Adipocyte (in vitro differentiated cells): Measurements from ENCODE around the gene INO80B.

Source experiments
- DNase-seq: peaks from one replicate; pipeline ENCODE4 v3.0.0-alpha.2; 2015; ENCODE audit warnings: low read depth
- H3K27me3 ChIP-seq: replicated peaks from 2 replicates; pipeline ENCODE4 v1.7.0; 2013; ENCODE audit warnings: mild to moderate bottlenecking, low read length, moderate library complexity; ENCODE audit not compliant: control insufficient read depth, insufficient read depth
- H3K36me3 ChIP-seq: 2 replicates; pipeline ENCODE4 v1.7.0; 2013; ENCODE audit warnings: low read length, mild to moderate bottlenecking, moderate library complexity; ENCODE audit not compliant: control insufficient read depth, insufficient read depth, severe bottlenecking
- H3K4me1 ChIP-seq: 2 replicates; pipeline ENCODE4 v1.7.0; 2013; ENCODE audit warnings: mild to moderate bottlenecking, low read length, moderate library complexity; ENCODE audit not compliant: control insufficient read depth, insufficient read depth
- H3K4me3 ChIP-seq: 2 replicates; pipeline ENCODE4 v1.7.0; 2013; ENCODE audit warnings: mild to moderate bottlenecking, low read length, moderate library complexity
- H3K9ac ChIP-seq: 2 replicates; pipeline ENCODE4 v1.7.0; 2013; ENCODE audit warnings: mild to moderate bottlenecking, low read length, moderate library complexity
- H3K9me3 ChIP-seq: 2 replicates; pipeline ENCODE4 v1.7.0; 2013; ENCODE audit warnings: mild to moderate bottlenecking, low read length, moderate library complexity; ENCODE audit not compliant: control insufficient read depth

The INO80B gene

DNA sequence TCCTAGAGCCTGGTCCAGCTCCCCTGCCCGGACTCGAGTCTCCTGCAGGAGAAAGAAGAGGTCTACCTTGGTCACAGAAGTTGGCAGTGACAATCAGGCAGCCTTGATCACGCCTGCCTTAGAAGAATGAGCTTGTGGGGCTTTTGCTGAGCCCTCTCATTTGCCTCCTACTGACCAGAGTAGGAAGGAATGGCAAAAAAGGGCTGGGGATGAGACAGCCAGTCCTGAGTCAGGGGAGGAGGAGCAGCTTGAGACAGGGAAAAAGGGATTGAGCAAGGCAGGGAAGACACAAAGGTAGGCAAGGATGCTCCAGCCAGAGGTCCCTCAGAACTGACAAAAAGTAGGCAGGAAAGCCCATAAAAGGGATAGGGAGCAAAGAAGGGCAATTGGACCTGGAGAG, 27.3 kb upstream of the INO80B start:
- Histone ChIP-seq H3K27me3 (no peaks in the 10 kb centered on the region), H3K4me3 (no peak overlapping the region), H3K36me3 (peaks cover 36% of the 10 kb centered on the region), H3K9ac (no peak overlapping the region), H3K4me1 (no peaks in the 10 kb centered on the region), H3K9me3 (no peaks in the 10 kb centered on the region)
- no peak for DNase-seq

DNA sequence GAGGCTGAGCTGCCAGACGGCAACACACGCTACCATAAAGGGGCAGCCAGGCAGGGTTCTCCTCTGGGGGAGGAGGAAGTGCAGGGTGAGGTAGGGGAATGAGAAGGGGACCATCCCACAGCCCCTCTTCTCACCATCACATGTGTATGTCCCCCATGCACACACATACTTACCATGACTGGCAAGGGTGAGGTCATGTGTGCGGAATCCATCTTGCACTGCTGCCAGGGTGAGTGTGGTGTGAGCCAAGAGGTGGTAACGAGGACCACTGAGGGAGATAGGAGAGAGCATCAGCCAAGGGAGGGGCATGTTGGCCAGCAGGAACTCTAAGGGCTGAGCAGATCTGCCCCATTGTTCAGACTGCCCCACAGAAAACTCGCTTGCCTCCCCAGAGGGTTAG, 26.2 kb upstream of the INO80B start:
- H3K36me3 ChIP-seq = peaks cover 36% of the 10 kb centered on the region
- no peaks in the 10 kb centered on the region for H3K27me3 ChIP-seq
- no peak for DNase-seq
- H3K4me1 ChIP-seq = no peaks in the 10 kb centered on the region
- no peak overlapping the region for H3K9ac ChIP-seq
- H3K9me3 ChIP-seq = no peaks in the 10 kb centered on the region
- H3K4me3 ChIP-seq = no peak overlapping the region

DNA sequence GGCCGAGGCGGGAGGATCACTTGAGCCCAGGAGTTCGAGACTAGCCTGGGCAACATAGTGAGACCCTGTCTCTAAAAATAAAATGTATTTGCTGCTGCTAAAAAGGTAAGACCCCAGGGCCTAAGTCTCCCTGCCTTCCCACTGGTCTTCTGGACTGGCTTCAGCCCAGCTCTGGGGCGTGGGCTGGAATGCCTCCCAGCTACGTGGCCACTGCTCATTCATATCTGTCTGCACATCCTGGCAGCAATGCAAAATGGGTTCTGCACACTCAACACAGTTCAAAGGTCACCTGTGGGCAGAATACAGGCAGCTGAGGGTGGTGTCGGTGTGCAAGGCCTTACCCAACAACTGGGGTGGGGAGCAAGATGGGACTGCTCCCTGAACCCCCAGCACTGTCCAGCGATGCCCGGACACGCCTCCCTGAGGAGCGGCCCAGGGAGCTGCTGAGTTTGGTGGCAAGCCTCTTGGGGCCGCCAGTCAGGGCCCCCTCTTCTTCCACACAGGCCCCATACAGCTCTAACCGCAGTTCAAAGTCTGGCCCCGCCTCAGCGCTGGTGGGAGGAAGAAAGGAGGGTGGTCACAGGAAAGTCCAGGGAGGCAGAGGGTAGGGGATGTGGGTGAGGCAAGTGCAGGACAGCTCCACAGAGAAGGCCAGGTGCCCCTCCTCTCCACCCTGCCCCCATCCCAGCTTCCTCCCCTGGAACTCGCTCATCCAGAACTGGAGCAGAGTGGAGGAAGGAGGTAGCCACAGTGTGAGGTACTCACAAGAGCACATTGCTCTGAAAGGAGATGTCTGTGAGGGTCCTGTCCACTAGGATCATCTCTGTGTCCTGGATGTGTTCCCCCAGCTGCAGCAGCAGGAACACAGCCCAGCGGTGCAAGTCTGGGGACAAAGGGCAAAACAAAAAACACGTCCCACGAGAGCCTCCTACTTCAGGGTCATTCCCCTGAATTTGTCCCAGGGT, 25.1 kb upstream of the INO80B start:
- Histone ChIP-seq H3K36me3 (peaks cover 36% of the 10 kb centered on the region), H3K4me1 (no peaks in the 10 kb centered on the region), H3K4me3 (no peak overlapping the region), H3K9me3 (no peaks in the 10 kb centered on the region), H3K9ac (no peak overlapping the region), H3K27me3 (no peaks in the 10 kb centered on the region)
- DNase-seq = no peak

DNA sequence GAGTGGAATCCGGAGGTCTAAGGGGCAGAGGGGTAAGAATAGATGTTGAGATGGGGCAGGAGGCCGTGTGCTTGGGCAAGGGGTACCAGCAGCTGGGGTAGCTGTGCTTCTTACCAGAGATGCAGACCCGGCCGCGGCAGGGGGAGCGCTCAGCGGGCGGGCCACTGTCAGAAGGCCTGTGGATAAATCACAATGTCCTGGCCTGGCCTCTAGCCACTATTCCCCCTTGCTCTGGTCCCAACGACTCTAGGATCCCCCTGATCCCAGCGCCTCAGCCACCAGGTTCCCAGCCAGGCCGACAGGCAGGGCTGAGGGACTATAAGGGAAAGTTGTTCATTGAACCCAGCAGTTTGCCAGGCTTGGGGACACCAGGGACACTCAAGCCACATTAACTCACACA, 24.4 kb upstream of the INO80B start:
- H3K27me3 ChIP-seq = no peaks in the 10 kb centered on the region
- no peaks in the 10 kb centered on the region for H3K9me3 ChIP-seq
- H3K9ac ChIP-seq = no peak overlapping the region
- no peak overlapping the region for H3K4me3 ChIP-seq
- no peak for DNase-seq
- H3K36me3 ChIP-seq = peaks cover 36% of the 10 kb centered on the region
- no peaks in the 10 kb centered on the region for H3K4me1 ChIP-seq

DNA sequence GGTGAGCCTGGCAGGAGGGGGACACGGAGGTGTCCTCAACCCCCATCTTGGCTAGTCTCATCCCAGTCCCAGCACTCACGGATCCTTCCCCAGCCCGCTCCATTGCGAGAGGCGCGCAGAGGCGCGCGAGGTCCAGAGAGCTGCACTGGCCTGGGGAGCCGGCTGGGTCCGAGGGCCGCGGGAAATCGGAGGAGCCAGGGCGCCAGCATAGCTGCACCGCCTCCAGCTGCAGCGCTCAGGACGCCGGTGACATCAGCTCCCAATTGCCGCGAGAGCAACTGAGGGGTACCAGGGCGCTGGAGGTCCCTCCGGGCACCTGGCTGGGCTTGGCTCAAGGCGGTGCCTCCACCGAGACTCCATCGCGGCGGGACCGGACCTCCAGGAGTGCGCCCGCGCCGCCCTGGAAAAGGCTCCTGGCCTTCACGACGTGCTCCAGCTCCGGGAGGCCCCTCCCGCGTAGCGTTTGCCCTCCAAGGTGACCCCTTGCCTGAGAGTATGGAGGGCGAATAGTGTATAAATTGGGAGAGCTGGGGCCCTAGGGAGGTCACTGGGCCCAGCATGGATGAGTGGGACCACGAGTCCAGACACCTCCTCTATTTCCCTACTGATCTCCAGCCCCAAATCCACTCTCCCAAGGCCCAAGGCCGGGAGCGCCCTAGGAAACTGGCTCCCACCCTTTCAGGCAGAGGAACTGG, 18.6 kb upstream of the INO80B start:
- H3K36me3 ChIP-seq = peaks cover 8% of the 10 kb centered on the region
- H3K9me3 ChIP-seq = no peaks in the 10 kb centered on the region
- H3K27me3 ChIP-seq = no peaks in the 10 kb centered on the region
- peaks cover 16% of the 10 kb centered on the region for H3K4me1 ChIP-seq
- no peak for DNase-seq
- no peak overlapping the region for H3K9ac ChIP-seq
- H3K4me3 ChIP-seq = no peak overlapping the region

DNA sequence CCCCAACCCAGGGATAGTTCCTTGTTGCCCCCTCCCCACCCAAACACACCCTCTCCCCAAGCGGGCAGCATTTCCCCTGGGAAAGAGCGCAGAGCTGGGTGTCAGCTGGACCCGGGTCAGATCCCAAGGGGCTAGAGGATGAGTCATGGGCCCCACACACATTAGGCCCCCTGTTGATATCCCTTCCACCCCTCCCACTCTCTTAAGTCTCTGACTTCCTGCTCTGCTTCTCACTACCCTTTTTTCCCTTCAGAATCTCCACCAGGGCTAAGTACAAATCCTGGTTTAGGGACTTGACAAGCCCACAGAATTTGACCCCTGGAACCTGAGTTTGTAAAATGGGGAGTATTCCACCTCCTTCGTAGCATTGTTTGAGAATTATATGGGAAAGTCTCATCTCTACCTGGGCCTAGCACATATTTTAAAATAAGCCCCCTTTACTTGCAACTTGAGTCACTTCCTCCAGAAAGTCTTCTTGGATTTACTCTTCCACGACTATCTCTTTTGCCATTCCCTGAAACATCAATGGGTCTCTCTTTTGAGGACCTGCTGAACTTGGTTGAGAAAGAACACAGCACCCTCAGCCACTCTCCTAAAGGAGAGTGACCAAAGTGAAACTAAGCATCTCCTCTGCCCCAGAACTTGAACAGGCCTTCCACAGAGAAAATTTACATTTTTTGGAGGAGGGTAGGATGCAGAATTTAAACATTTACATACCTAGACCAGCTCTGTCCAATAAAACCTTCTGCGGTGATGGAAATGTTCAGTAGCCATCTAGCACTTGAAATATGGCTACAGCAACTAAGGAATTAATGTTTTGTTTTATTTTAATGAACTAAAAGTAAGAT, 17.8 kb upstream of the INO80B start:
- no peak for DNase-seq
- Histone ChIP-seq H3K4me3 (no peak overlapping the region), H3K4me1 (peaks cover 16% of the 10 kb centered on the region), H3K36me3 (peaks cover 2% of the 10 kb centered on the region), H3K9me3 (no peaks in the 10 kb centered on the region), H3K27me3 (no peaks in the 10 kb centered on the region), H3K9ac (no peak overlapping the region)

DNA sequence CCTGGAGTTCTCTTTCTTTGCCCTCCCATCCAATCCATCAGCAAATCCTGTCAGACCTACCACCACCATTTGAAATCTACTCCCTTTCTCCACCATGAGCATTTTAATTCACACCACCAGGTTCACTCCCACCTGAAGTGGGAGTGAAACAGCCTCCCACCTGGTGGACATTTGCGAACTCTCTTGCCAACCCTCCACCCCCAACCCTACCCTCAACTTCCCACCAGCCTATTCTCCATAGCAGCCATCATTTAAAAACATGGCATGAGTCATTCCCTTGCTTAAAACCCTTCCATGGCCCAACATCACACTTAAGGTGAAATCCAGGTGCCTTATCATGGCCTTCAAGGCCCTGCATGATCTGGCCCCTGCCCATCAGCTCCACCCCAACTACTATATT, 16.6 kb upstream of the INO80B start:
- H3K4me1 ChIP-seq = peaks cover 16% of the 10 kb centered on the region
- DNase-seq = no peak
- H3K9ac ChIP-seq = no peak overlapping the region
- H3K4me3 ChIP-seq = no peak overlapping the region
- no peaks in the 10 kb centered on the region for H3K36me3 ChIP-seq
- no peaks in the 10 kb centered on the region for H3K9me3 ChIP-seq
- H3K27me3 ChIP-seq = no peaks in the 10 kb centered on the region

DNA sequence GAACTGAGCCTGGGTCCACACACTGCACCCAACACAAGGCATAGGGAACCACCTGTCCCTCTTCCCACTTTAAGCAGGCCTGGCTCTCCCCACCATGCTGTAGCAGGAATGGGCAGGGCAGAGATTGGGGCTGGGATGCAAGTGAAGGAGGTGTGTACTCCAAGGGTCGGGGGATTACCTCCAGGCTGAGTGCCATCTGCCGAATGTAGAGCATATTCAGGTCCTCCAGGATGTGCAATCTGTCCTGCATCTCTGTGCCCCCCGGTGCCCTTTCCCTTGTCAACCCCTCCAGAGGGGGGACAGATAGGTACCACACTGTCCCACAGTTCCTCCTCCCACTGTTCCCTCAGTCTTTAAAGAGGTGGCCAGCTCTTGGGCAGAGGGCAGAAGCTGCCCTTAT, 15.5 kb upstream of the INO80B start:
- no peak for DNase-seq
- Histone ChIP-seq H3K9ac (peak overlapping the region; percentile 86), H3K4me3 (peak overlapping the region; percentile 82), H3K9me3 (no peaks in the 10 kb centered on the region), H3K36me3 (no peaks in the 10 kb centered on the region), H3K27me3 (no peaks in the 10 kb centered on the region), H3K4me1 (peaks cover 22% of the 10 kb centered on the region)

DNA sequence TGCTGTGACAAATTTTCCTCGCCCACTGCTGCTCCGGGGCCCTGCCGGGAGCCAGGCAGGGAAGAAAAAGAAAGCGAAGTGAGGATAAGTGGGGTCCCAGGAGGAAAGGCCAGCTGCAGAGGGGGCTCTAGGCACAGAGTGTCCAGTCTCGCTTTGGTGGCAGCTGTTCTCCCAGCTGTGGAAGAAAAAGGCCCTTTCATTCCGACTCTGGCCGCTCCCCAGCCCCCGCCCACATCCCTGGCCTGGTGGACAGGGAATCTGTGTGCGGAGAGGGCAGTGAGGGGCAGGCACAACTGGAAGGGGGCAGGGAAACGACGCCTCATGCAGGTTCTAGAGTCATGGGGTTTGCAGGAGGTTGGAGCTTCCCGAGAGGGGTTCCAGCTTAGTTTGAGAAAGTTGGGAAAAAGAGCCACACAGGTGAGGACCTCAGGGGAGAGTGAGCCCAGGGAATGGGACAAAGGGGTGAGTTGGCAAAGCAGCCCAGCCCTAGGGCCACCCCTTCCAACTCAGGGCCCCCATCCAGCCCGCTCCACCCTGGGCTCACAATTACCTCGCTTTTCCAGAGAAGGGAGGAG, 15.0 kb upstream of the INO80B start:
- H3K9me3 ChIP-seq = no peaks in the 10 kb centered on the region
- H3K4me1 ChIP-seq = peaks cover 22% of the 10 kb centered on the region
- H3K9ac ChIP-seq = peak overlapping the region; percentile 86
- no peaks in the 10 kb centered on the region for H3K27me3 ChIP-seq
- H3K4me3 ChIP-seq = peak overlapping the region; percentile 82
- no peaks in the 10 kb centered on the region for H3K36me3 ChIP-seq
- peak; percentile 81 for DNase-seq

DNA sequence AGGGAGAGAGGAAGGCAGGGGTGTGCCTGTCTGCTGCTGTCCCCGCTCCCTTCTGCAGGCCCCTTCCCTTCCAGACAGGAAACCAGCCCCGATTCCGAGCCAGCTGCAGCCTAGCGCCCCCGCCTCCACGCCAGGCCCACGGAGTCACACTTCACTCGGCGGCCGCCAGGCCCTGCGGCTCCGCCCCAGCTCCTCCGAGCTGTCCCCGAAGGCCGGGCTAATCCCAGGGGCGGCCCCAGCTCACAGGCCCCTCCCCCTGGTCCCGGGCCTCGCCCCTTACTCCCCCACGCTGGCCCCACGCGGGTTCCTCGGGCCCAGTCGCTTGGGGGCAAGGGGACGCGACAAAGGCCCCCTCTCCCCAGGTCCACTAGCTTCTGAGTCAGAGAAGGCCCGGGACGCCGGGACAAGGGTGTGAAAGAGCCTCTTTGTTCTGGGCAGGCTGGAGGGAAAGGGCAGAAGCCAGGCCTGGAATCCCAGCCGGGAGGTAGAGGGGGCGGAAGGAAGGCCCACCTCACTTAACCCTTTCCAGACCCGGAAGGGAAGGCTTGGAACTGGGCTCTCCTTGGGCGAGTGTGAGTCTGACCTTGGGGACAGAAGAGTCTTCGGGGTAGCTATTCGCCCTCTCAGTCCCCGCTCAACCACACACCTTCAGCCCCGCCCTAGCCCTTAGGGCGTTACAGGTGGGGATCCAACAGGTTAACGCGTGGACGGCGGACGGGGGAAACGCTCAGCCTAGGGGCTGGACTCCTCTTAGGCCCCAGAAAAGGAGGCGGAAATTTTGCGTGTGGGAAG, 14.3 kb upstream of the INO80B start:
- DNase-seq = peak; percentile 96
- Histone ChIP-seq H3K9me3 (no peaks in the 10 kb centered on the region), H3K4me1 (peaks cover 22% of the 10 kb centered on the region), H3K36me3 (no peaks in the 10 kb centered on the region), H3K27me3 (no peaks in the 10 kb centered on the region), H3K4me3 (peak overlapping the region; percentile 82), H3K9ac (peak overlapping the region; percentile 86)
